ENCODE results near the gene NCOA7. TPM values are rescaled to one million over a fixed set of nuclear protein-coding genes. Genes with fewer than 3 reads are reported as not detected.
"Not testable (repeated sequence)": the region's sequence is repeated elsewhere in the genome, so short reads cannot be mapped to it uniquely, and the experiment has no call there.

NCOA7 gene
- total RNA-seq, 2 experiments from 2014 or later, result 58.1 to 58.5 TPM

- POLR2A ChIA-PET, result no interaction called here
- CTCF ChIA-PET, result interaction anchor here (1.0 to 1.2 kb wide), 5 partner anchors 13 to 442 kb away, joined by 3 to 6 read pairs (median 3); no protein-coding TSS in a partner anchor
Observed at GRCh38 chr6:125752773-125753172, 38.0 kb upstream of the NCOA7 start.

GRCh38 chr6:125753218-125753936 lies 37.4 kb upstream of the NCOA7 start:
- ChIA-PET CTCF (interaction anchor here (1.0 to 1.2 kb wide), 4 partner anchors 12 to 443 kb away, joined by 3 to 6 read pairs (median 3); no protein-coding TSS in a partner anchor), POLR2A (no interaction called here)

- POLR2A ChIA-PET, result no interaction called here
- CTCF ChIA-PET, result interaction anchor here (1.0 to 1.2 kb wide), 4 partner anchors 12 to 443 kb away, joined by 3 to 6 read pairs (median 3); no protein-coding TSS in a partner anchor
Observed at GRCh38 chr6:125753937-125754259, 36.9 kb upstream of the NCOA7 start.

- ChIA-PET POLR2A (no interaction called here), CTCF (no interaction called here)
Observed at GRCh38 chr6:125754566-125754965, 36.2 kb upstream of the NCOA7 start.

- ChIA-PET CTCF (no interaction called here), POLR2A (no interaction called here)
Observed at GRCh38 chr6:125759184-125759902, 31.4 kb upstream of the NCOA7 start.

- ChIA-PET CTCF (no interaction called here), POLR2A (no interaction called here)
Observed at GRCh38 chr6:125759959-125760457, 30.8 kb upstream of the NCOA7 start.

- POLR2A ChIA-PET, result no interaction called here
- CTCF ChIA-PET, result interaction anchor here (1.2 kb wide), 1 partner anchor 453 kb away, joined by 3 read pairs; no protein-coding TSS in a partner anchor
Observed at GRCh38 chr6:125764121-125764671, 26.6 kb upstream of the NCOA7 start.

- POLR2A ChIA-PET, result no interaction called here
- CTCF ChIA-PET, result interaction anchor here (0.6 to 0.7 kb wide), 2 partner anchors 13 to 14 kb away, joined by 3 read pairs; no protein-coding TSS in a partner anchor
Observed at GRCh38 chr6:125765944-125766343, 24.8 kb upstream of the NCOA7 start.

- ChIA-PET CTCF (interaction anchor here (0.6 to 1.6 kb wide), 2 partner anchors 13 to 15 kb away, joined by 3 to 6 read pairs; no protein-coding TSS in a partner anchor), POLR2A (no interaction called here)
Observed at GRCh38 chr6:125766641-125767040, 24.1 kb upstream of the NCOA7 start.

- POLR2A ChIA-PET, result no interaction called here
- CTCF ChIA-PET, result interaction anchor here (2.0 kb wide), 1 partner anchor 458 kb away, joined by 4 read pairs; no protein-coding TSS in a partner anchor
Observed at GRCh38 chr6:125769147-125769783, 21.5 kb upstream of the NCOA7 start.

- ChIA-PET CTCF (no interaction called here), POLR2A (interaction anchor here (0.5 kb wide), 1 partner anchor 467 kb away, joined by 4 read pairs; no protein-coding TSS in a partner anchor)
Observed at GRCh38 chr6:125773387-125774341, 17.1 kb upstream of the NCOA7 start.

GRCh38 chr6:125776107-125776826 lies 14.5 kb upstream of the NCOA7 start:
- CTCF ChIA-PET, POLR2A ChIA-PET: not testable (repeated sequence)

- POLR2A ChIA-PET, result interaction anchor here (0.7 to 2.4 kb wide), 6 partner anchors 10 to 479 kb away, joined by 3 to 72 read pairs (median 7); partner anchors contain the start of genes NCOA7 and TRMT11
Observed at GRCh38 chr6:125779924-125780539, 10.7 kb upstream of the NCOA7 start.

GRCh38 chr6:125780540-125781313 lies 10.0 kb upstream of the NCOA7 start:
- ChIA-PET POLR2A (interaction anchor here (0.6 to 2.4 kb wide), 10 partner anchors 9 to 1467 kb away, joined by 3 to 72 read pairs (median 5); partner anchors contain the start of genes HINT3, NCOA7 and TRMT11), CTCF (interaction anchor here (1.4 to 3.5 kb wide), 6 partner anchors 10 to 206 kb away, joined by 5 to 21 read pairs (median 8); partner anchors contain the start of genes HINT3, NCOA7 and TRMT11)

More at GRCh38 chr6:125779924-125780539, 10.7 kb upstream of the NCOA7 start:
- CTCF ChIA-PET, result interaction anchor here (1.5 to 3.5 kb wide), 5 partner anchors 10 to 206 kb away, joined by 7 to 21 read pairs (median 8); partner anchors contain the start of genes HINT3, NCOA7 and TRMT11

GRCh38 chr6:125781314-125781868 lies 9.4 kb upstream of the NCOA7 start:
- CTCF ChIA-PET, result interaction anchor here (0.6 to 3.5 kb wide), 7 partner anchors 9 to 480 kb away, joined by 3 to 21 read pairs (median 8); partner anchors contain the start of genes HINT3, NCOA7 and TRMT11

GRCh38 chr6:125784365-125784764 lies 6.4 kb upstream of the NCOA7 start:
- ChIA-PET CTCF (interaction anchor here (1.4 kb wide), 1 partner anchor 172 kb away, joined by 5 read pairs; the partner anchor contains the start of gene HINT3), POLR2A (no interaction called here)

More at GRCh38 chr6:125781314-125781868, 9.4 kb upstream of the NCOA7 start:
- POLR2A ChIA-PET, result interaction anchor here (0.7 to 2.4 kb wide), 8 partner anchors 9 to 469 kb away, joined by 3 to 72 read pairs (median 5); partner anchors contain the start of genes HINT3, NCOA7 and TRMT11

Measured in activated CD8-positive, alpha-beta memory T cell treated with anti-CD3 and anti-CD28 coated beads for 36 hours (primary cell).